HEK293T (cell line): Measurements from ENCODE around the gene NR3C2.

Experiments
- ELF4 ChIP-seq: fragments of 450-650 bp; IDR thresholded peaks from 2 replicates; pipeline ENCODE4 v1.6.1; 2017; ENCODE audit warnings: antibody characterized with exemption
- FOXM1 ChIP-seq: fragments of 450-650 bp; IDR thresholded peaks from 2 replicates; pipeline ENCODE4 v1.6.1; 2017; ENCODE audit warnings: mild to moderate bottlenecking, borderline replicate concordance
- LEF1 ChIP-seq: fragments of 450-650 bp; IDR thresholded peaks from 2 replicates; pipeline ENCODE4 v1.6.1; 2017; ENCODE audit warnings: mild to moderate bottlenecking, borderline replicate concordance
- TARDBP ChIP-seq: fragments of 450-650 bp; IDR thresholded peaks from 2 replicates; pipeline ENCODE4 v1.6.1; 2016

DNA sequence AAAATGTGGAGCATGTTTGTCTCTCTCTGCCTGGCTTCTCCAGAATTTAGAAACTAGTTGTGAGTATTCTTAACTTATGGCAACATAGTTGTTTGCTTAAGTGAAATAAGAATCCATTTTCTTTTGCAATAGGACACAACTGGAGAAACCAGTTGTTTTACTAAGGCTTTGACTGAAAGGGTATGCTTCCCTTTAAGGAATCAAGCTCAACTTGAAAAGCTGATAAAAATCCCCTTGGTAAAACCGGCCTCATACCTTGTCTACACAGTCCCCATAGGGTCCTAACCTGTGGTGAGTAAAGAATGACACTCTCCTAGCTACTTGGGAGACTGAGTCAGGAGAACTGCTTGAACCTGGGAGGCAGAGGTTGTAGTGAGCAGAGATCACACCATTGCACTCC is 139.8 kb downstream of the NR3C2 start:
- no peak for TF ChIP-seq LEF1
- TF ChIP-seq FOXM1: no peak
- TF ChIP-seq TARDBP: no peak
- TF ChIP-seq ELF4: no peak
